Activated T-cell treated with anti-CD3 and anti-CD28 coated beads for 48 hours (primary cell): ENCODE data around the gene TMEM219.

Experiments used
- DNase-seq: peaks from one replicate; pipeline ENCODE4 v3.0.0-alpha.2; 2020; ENCODE audit warnings: low read depth

TMEM219 gene

GRCh38 chr16:29995324-29995910 is 33.5 kb downstream of the TMEM219 start, which contains the start of gene HIRIP3:
Gene HIRIP3 (minus strand): TSS chr16:29995617. CDS start chr16:29995605, 12 bp downstream.
- DNase-seq = peak; percentile 85

DNA sequence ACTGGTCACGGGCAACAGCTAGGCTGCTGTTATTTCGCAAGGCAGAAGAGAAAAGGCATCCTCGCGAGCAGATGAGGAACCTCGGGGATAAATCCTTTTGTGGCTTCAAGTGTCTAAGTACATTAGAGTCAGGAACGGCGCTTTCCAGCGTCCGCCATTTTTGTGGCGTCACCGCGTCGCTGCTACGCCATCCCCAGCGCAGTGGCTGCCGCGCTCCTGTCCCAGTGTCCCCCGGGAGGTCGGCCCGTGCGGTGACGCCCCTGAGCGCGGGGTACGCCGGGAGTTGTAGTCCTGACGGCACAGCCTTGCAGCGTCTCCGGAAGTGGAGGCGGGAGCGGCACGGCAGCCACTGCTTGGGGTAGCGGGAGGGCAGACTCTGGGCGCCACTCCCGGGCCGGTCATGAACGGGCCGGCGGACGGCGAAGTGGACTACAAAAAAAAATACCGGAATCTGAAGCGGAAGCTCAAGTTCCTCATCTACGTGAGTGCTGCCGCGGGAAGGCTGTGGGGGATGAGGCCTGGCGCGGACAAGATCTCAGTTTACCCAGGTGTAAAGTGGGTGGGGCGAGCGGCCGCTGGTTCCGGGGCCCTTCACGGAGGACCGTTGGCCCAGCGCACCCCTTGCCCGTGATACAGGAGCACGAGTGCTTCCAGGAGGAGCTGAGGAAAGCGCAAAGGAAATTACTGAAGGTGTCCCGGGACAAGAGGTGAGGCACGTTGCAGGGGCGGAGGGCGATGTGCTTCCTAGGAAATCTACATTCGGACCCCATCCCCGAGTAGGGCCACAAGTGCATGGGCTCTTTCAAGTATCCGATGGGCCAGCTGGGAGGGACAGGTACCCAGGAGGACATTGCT is 34.3 kb downstream of the TMEM219 start, which contains the start of gene INO80E:
TSS of gene INO80E (plus strand) at position 331 of the 855 bp plus-strand sequence. CDS start at position 401, 70 bp downstream.
- DNase-seq = peak; percentile 99

- no peak for DNase-seq
These were observed 34.9 kb downstream of the TMEM219 start for GRCh38 chr16:29996766-29997250.

DNA sequence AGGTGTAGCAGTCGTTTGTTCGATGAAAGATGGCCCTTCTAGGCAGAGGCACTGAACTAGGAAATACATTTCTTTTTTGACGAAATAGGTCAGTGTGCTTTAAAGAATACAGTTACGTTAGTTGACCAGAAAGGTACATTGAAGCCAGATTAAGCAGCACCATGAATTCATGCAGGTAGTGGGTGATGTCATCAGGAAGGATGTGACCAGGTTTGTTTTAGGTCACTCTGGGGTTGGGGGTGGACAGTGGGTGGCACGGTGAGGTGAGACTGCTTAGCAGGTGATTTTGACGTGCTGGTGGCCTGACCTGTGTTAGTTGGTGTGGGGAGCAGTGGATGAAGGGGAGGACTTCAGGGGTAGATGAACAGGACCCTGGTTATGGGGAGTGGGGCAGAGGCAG is 37.7 kb downstream of the TMEM219 start:
- DNase-seq = no peak

- no peak for DNase-seq
These were observed 39.1 kb downstream of the TMEM219 start for GRCh38 chr16:30000735-30001631.

DNA sequence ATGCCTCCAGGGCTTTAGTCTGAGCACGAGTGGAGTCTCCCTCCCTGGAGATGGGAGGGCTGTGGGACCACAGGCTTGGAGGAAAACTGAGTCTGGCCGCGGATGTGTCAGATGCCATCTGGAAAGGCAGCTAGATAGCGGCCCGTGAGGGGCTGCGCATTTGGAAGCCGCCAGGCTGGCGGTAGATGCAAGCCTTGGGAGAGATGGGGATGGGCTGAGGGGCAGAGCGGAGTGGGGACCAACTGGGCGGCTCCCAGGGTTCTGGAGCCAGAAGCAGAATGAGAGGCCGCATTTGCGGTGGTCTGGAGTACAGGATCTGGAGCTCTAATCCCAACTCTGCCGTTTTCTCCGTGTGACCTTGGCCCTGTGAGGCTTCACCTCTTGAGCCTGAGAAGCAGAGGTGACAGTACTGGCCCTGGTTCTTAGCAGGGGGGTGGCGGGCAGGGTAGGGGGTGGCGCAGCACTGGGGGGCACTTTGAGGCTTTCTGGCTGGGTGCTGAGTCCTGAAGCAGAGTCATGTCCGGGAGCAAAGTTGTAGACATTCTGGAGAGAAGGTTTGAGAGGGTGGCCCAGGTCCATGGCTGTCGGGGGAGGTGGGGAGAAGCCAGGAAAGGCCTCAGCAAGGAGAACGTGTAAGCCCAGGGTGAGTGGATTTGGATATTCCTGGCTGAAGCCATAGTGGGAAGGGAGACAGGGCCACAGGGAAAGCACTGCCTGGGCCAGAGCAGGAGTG is 40.9 kb downstream of the TMEM219 start:
- DNase-seq = no peak

- DNase-seq = no peak
These were observed 42.0 kb downstream of the TMEM219 start for GRCh38 chr16:30003670-30004423.

DNA sequence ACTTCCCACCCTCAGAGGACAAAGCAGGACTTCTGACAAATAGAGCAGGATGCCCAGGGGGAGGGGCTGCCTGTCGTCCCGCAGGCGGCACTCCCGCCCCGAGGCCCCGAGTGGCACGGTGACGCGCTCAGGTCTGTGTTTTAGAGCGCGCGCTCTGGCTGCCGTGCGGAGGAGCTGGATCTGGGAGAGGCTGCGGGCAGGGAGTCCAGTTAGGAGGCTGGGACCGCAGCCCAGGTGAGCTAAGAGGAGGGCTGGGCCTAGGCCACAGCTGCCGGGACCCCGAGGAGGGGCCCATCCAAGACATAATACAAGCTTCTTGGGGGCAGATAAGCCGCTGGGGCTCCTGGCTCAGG is 42.5 kb downstream of the TMEM219 start:
- no peak for DNase-seq

DNA sequence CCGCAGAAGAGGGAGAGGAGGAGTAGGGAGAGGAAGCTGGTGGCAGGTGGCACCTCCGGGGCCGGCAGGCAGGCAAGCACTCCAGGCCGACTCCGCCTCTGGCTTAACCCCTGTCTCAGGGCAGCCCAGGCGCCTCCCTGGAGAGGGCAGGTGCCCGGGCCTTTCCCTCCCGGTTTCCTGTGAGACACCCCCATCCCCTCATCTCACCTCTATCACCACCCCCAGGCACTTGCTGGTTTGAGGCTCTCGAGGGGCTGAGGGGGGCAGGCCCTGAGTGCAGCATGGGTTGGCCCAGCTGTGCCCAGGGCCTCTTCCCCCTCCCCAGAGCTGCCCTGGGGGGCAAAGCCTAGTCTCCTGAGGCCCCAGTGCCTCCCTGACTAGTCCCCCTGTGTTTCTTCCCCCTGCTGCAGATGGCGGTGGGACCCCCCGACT is 42.9 kb downstream of the TMEM219 start:
- no peak for DNase-seq

GRCh38 chr16:30005341-30006094 is 43.6 kb downstream of the TMEM219 start:
- no peak for DNase-seq

- DNase-seq = no peak
These were observed 44.2 kb downstream of the TMEM219 start for GRCh38 chr16:30006095-30006473.

- no peak for DNase-seq
These were observed 44.9 kb downstream of the TMEM219 start for GRCh38 chr16:30006659-30007377.

DNA sequence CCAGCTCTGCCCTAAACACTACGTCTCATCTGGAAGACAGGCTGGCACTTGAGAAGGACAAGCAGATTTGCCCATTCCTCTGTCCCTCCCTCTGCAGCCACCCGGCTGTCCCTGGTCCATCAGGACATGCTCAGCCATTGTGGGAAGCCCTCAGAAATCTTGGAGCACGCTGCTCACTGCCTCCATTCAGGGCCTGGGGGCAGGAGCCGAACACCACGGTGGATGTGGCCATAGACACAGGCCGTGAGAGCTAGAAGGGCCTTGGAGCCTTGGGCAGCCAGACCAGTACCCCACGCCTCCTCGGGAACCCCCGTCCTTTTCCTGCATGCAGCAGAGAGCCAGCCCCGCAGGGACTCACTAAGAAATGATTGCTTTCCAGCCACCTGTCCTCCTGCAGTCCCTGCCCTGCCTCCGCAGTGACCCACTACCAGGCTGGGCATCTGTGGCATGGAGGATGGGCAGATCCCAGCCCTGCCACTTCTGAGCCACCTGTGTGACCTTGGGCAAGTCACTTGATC is 45.6 kb downstream of the TMEM219 start:
- DNase-seq = no peak

DNA sequence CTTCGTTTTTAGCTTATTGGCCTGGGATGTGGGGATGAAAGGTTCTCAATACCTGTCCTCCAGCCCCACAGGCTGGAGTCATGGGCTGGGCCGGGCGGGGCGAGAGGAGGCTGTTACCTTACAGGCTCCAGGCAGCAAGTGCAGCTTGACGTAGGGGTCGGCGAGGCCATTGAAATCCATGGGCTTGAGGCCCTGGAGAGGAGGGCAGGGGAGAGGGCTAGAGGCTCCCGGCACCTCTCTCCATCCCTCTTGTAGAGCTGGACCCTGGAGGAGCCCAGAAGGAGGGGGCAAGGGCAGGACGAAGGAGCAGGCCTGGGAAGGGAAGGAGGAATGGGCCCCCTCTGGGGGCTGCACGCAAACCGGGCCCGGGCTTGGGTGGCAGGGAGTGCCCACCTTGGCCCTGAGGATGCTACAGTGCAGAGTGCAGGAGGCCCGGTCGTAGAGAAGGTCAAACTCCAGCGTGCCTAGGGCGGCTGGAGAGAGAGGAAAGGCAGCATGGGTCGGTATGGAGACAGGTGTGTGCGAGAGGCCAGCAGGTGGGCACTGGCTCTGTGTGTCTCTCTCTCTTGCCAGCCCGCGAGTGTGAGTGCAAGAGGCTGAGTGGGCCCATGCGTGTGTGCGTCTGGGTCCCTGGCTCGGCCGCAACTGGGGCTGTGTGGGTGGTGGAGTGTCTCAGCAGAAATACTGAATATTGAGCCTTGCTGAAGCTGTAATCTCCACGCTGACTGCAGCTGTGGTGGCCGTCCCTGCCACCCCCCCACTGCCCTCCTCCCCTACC is 47.4 kb downstream of the TMEM219 start:
- DNase-seq = no peak

DNA sequence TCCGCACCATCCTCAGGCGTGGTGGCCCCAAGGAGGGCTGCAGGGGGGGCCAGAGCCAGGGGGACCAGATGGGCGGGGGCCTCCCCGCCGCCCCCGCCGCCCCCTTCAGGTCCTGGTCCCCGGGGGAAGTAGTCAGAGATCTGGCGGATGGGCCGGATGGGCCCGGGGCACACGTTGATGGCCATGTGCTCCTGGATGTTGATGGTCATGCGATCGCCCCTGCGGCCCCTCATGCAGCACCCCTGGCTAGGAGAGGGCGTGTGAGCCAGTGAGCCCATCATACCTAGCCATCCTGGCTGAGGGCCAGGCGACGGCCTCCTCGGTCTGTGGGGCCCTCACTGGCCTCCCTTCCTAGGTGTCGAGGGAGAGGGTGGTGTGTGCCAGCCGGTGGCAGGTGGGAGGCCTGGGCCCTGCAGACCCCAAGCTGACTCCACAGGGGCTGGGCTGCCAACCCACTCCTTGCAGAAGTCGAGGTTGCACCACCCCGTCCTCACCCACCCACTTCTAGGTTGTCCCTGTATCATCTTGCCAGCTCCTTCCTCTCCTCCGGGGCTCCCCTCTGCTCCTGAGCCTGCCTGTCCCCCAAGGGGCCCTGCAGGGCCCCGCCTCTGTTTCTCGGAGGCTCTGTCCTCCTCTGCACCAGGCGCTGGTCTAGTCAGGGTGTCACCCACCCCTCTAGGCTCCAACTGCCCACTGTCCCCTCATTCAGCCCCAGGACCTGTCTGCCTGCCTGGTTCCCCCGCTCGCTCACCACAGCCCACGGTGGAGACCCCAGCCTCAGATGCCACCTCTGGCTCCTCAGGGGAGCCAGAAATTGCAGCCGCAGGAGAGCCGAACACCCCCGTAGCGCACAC is 48.3 kb downstream of the TMEM219 start:
- DNase-seq = no peak

- DNase-seq = no peak
These were observed 49.2 kb downstream of the TMEM219 start, which contains the start of gene DOC2A for GRCh38 chr16:30010844-30011713. Gene DOC2A (minus strand): TSS chr16:30011027. CDS start chr16:30010222, 805 bp downstream.
